ENCODE measurements around the gene RUNX1. TPM values are rescaled to one million over a fixed set of nuclear protein-coding genes. Genes with fewer than 3 reads are reported as not detected.

RUNX1 gene
- total and polyA plus RNA-seq, 2 donors (not counting 1 experiment from before 2014, with no cell fraction given), result 26.3 to 73.0 TPM

DNA sequence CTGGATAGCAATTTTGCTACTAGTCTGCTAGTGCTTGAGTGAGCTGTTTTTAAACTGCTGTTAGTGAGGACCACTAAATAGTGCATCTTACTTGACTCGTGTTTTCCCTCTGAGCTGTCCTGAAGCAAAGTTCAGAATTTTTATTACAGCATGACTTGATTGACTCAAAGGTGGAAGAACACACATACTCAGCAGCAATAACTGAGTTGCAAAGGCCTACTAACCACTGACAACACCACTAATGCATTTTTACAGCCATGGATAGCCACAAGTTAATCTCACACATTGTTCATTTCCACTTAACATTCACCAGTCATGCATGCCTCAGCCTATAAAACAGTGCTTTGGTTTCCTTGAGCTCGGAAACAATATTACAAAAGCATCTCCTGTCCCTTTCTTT lies 148.7 kb downstream of the RUNX1 start:
- WGBS (ENCODE audit: insufficient coverage), result 93% methylated on average over 1 of the region's 2 CpGs
- H3K4me1 Mint-ChIP-seq, result no peaks in the 10 kb centered on the region
- Histone ChIP-seq H4K20me1 (ENCODE audit: control insufficient read depth, insufficient read depth, low read length, poor library complexity, severe bottlenecking) (peaks cover 76% of the 10 kb centered on the region), H3K4me1 (ENCODE audit: control insufficient read depth in 2 of 2, insufficient read depth in 2 of 2, low read length in 2 of 2) (no peaks in the 10 kb centered on the region), H3K36me3 (replicated peaks in 1 of 2; ENCODE audit: control extremely low read depth in 1 of 2, control insufficient read depth in 1 of 2, extremely low read depth in 1 of 2, insufficient read depth in 2 of 2, low read length in 1 of 2) (peaks cover 0 to 4% of the 10 kb centered on the region in 2 experiments), H3K27ac (ENCODE audit: low read length in 2 of 2) (no peak overlapping the region), H3K79me2 (ENCODE audit: control insufficient read depth, insufficient read depth, low read length) (peaks cover 53% of the 10 kb centered on the region), H3K4me3 (ENCODE audit: control extremely low read depth in 1 of 5, extremely low read depth in 1 of 5, insufficient read depth in 1 of 5, low read depth in 2 of 5, low read length in 4 of 5) (no peak overlapping the region), H3K9ac (ENCODE audit: low read length) (no peak overlapping the region), H3K27me3 (replicated peaks in 1 of 4; ENCODE audit: control extremely low read depth in 1 of 4, control insufficient read depth in 3 of 4, insufficient read depth in 4 of 4, low read length in 3 of 4) (no peaks in the 10 kb centered on the region), H3K4me2 (replicated peaks; ENCODE audit: low read depth, low read length, poor library complexity, severe bottlenecking) (no peak overlapping the region), H2AFZ (ENCODE audit: insufficient read depth, low read depth, low read length, poor library complexity, severe bottlenecking) (no peak overlapping the region), H3K9me3 (ENCODE audit: control extremely low read depth in 1 of 3, control insufficient read depth in 2 of 3, insufficient read depth in 1 of 3, low read length in 2 of 3) (peaks cover 0 to 10% (median 6%) of the 10 kb centered on the region in 3 donors)
- TF ChIP-seq, protein P1, sequence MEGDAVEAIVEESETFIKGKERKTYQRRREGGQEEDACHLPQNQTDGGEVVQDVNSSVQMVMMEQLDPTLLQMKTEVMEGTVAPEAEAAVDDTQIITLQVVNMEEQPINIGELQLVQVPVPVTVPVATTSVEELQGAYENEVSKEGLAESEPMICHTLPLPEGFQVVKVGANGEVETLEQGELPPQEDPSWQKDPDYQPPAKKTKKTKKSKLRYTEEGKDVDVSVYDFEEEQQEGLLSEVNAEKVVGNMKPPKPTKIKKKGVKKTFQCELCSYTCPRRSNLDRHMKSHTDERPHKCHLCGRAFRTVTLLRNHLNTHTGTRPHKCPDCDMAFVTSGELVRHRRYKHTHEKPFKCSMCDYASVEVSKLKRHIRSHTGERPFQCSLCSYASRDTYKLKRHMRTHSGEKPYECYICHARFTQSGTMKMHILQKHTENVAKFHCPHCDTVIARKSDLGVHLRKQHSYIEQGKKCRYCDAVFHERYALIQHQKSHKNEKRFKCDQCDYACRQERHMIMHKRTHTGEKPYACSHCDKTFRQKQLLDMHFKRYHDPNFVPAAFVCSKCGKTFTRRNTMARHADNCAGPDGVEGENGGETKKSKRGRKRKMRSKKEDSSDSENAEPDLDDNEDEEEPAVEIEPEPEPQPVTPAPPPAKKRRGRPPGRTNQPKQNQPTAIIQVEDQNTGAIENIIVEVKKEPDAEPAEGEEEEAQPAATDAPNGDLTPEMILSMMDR (IDR thresholded peaks at IDR 0.05), result no peak
- TF ChIP-seq EZH2 (IDR thresholded peaks at IDR 0.05; ENCODE audit: borderline replicate concordance, insufficient read depth, low read depth, low read length, poor library complexity, severe bottlenecking), result no peak
- H3K27me3 Mint-ChIP-seq, result no peaks in the 10 kb centered on the region
- POLR2A ChIA-PET, result no interaction called here
- intact Hi-C loops (cut with micrococcal nuclease), result no loop called here
- CTCF ChIA-PET, result interaction anchor here (1.4 to 1.9 kb wide), 2 partner anchors 10 to 500 kb away, joined by 4 to 6 read pairs; no protein-coding TSS in a partner anchor
- ATAC-seq (ENCODE audit: low read depth) (no peak), DNase-seq (no peak)
- no peaks in the 10 kb centered on the region for H3K9me3 Mint-ChIP-seq (ENCODE audit: insufficient read depth)
- no peak overlapping the region for H3K27ac Mint-ChIP-seq
- no peak overlapping the region for H3K4me3 Mint-ChIP-seq

DNA sequence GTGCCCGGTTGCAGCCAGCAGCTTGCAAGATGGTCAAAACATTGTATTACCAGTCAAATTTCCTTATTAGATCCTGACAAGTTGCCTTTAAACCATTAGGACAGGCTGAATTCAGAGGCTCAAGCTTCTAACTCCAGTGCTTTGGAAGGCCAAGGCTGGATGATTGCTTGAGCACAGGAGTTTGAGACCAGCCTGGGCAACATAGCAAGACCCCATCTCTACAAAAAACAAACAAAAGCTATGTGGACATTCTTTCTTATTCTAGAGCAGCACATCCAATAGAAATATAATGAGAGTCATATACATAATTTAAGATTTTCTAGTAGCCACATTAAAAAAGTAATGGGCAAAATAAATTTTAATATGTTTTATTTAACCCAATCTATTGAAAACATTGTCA lies 149.3 kb downstream of the RUNX1 start:
- H3K79me2 ChIP-seq (ENCODE audit: control insufficient read depth, insufficient read depth, low read length), result peaks cover 47% of the 10 kb centered on the region
- TF ChIP-seq EZH2 (IDR thresholded peaks at IDR 0.05; ENCODE audit: borderline replicate concordance, insufficient read depth, low read depth, low read length, poor library complexity, severe bottlenecking), result no peak
- TF ChIP-seq, protein P1 (IDR thresholded peaks at IDR 0.05), result no peak
- Mint-ChIP-seq H3K27me3 (no peaks in the 10 kb centered on the region), H3K4me1 (no peaks in the 10 kb centered on the region), H3K4me3 (no peak overlapping the region), H3K27ac (no peak overlapping the region), H3K9me3 (ENCODE audit: insufficient read depth) (no peaks in the 10 kb centered on the region)
- no peak overlapping the region for H3K4me3 ChIP-seq (ENCODE audit: control extremely low read depth in 1 of 5, extremely low read depth in 1 of 5, insufficient read depth in 1 of 5, low read depth in 2 of 5, low read length in 4 of 5)
- H3K4me1 ChIP-seq (ENCODE audit: control insufficient read depth in 2 of 2, insufficient read depth in 2 of 2, low read length in 2 of 2), result no peaks in the 10 kb centered on the region
- no peak overlapping the region for H3K4me2 ChIP-seq (replicated peaks; ENCODE audit: low read depth, low read length, poor library complexity, severe bottlenecking)
- no peak for DNase-seq
- 100% methylated on average over 1 of the region's 1 CpG for WGBS (ENCODE audit: insufficient coverage)
- H3K27ac ChIP-seq (ENCODE audit: low read length in 2 of 2), result no peak overlapping the region
- no peak overlapping the region for H2AFZ ChIP-seq (ENCODE audit: insufficient read depth, low read depth, low read length, poor library complexity, severe bottlenecking)
- H4K20me1 ChIP-seq (ENCODE audit: control insufficient read depth, insufficient read depth, low read length, poor library complexity, severe bottlenecking), result peaks cover 73% of the 10 kb centered on the region
- ChIA-PET CTCF (interaction anchor here (1.4 kb wide), 1 partner anchor 9 kb away, joined by 4 read pairs; no protein-coding TSS in a partner anchor), POLR2A (no interaction called here)
- intact Hi-C loops (cut with micrococcal nuclease), result loop anchor here (10.0 kb wide), 1 partner anchor 715 kb away; no protein-coding TSS in a partner anchor
- H3K36me3 ChIP-seq (replicated peaks in 1 of 2; ENCODE audit: control extremely low read depth in 1 of 2, control insufficient read depth in 1 of 2, extremely low read depth in 1 of 2, insufficient read depth in 2 of 2, low read length in 1 of 2), result peaks cover 0 to 4% of the 10 kb centered on the region in 2 experiments
- H3K9me3 ChIP-seq (ENCODE audit: control extremely low read depth in 1 of 3, control insufficient read depth in 2 of 3, insufficient read depth in 1 of 3, low read length in 2 of 3), result peaks cover 0 to 10% (median 6%) of the 10 kb centered on the region in 3 donors
- H3K9ac ChIP-seq (ENCODE audit: low read length), result no peak overlapping the region
- no peak for ATAC-seq (ENCODE audit: low read depth)
- H3K27me3 ChIP-seq (replicated peaks in 1 of 4; ENCODE audit: control extremely low read depth in 1 of 4, control insufficient read depth in 3 of 4, insufficient read depth in 4 of 4, low read length in 3 of 4), result no peaks in the 10 kb centered on the region

Data from B cell (primary cell).